ENCODE results near the gene OR13J1.
A peak's percentile ranks its signal among the peaks of the same experiment; 100 is the strongest.

Gene OR13J1

DNA sequence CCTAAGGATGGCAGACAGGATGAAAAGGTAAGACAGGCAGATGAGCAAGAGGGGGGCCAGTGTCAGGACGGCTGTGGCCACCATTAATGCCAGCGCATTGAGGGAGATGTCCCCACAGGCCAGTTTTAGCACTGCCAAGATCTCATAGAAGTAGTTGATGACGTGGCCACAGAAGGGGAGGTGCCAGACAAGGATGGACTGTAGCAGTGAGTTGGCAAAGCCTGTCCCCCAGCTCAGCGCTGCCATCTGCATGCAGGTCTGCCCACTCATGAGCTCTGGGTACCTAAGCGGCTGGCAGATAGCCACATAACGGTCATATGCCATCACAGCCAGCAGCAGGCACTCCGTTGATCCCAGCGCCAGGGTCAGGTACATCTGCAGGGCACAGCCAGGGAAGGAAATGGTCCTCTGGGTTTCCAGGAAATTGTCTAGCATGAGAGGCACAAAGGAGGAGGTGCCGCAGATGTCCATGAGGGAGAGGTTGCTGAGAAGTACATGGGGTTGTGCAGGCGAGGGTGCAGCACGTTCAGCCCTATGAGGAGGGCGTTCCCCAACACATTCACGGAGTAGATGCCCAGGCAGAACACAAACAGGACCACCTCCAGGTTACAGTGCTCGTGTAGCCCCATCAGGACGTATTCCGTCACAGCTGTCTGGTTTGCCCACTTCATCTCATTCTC, 10.8 kb downstream of the OR13J1 start:
- no peak for DNase-seq (ENCODE audit: low read depth in 3 of 3)

DNA sequence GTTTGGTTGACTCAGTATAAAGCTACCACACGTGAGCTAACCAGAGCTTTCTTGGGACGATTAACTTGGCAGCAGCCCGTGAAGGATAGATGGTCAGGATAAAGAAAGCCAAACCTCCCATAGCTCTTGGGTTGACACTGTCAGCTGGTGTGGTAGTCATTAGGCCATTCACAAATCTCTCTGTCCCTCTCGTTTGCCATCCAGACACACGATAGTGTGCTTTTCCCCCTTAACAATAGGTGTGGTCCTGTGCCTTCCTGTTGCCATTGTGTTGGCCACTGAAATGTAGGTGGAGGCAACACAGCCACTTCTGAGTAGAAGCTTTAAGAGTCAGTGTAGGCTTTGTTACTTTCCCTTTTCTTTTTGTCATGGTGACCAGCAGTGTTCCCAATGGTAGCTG, 11.7 kb downstream of the OR13J1 start:
- no peak for DNase-seq (ENCODE audit: low read depth in 3 of 3)

DNA sequence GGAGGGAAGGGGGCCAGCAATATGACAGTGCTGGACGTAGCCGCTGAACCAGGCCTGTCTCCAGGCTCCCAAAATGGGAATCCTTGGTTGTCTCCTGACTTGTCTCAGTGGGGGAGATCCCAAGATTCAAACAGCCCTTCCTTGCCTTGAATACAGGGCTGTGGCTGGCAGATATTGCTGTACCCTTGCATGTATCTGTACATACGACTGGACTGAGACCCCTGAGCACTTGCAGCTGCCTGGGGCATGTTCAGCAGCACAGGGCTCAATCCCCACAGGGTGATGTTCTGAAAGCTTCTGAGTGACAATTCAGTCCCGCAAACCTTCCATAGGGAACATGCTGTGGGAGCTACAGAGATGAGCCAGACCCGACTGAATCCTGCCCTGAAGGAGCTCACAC, 13.3 kb downstream of the OR13J1 start:
- no peak for DNase-seq (ENCODE audit: low read depth in 3 of 3)

DNA sequence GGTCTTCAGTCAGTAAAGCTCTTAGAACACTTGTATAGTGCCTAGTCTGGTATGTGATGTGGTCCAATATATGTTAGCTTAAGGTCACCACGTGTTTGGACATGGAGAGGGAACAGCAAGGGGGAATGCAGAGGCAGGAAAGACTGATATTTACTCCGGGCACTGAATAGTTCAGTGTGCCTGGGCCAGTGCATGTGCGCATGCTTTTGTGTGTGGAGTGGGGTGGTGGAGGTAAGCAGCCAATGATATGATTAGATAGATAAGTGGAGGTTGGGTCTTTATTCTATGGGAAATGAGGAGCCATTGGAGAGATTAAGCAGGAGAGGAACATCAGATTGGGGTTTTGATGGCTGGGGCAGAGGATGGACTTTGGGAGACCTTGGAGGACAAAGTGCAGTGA, 14.0 kb downstream of the OR13J1 start:
- no peak for DNase-seq (ENCODE audit: low read depth in 3 of 3)

DNA sequence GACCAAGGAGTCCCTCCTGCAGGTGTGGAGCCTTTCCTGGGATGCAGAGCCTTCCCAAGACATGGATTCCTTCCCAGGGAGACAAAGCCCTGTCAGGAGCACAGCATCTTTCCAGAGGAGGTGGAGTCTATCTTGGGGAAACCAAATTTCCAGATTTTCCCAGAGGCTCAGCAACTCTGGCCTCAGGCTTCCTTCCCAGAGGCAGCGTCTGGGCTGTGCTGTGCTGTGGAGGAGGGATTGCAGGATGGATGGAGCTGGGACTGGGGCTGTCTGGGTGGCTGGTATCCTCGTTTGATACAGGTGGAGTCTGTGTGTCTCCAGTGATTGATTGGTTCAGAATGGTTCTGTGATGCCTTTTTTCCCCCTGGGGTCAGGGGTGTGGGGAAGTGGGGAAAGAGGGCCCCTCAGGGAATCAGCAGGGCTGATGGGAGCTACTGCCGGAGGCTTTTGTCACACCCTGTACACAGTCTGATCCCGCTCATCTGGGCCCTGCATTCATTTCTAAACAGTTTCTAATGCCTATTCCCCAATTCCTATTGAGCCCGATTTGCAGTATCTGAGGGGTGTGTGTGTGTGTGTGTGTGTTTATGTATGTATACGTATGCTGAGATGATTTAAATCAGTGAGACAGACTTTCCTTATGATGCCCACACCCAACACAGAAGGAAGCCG, 16.0 kb downstream of the OR13J1 start:
- no peak for DNase-seq (ENCODE audit: low read depth in 3 of 3)

DNA sequence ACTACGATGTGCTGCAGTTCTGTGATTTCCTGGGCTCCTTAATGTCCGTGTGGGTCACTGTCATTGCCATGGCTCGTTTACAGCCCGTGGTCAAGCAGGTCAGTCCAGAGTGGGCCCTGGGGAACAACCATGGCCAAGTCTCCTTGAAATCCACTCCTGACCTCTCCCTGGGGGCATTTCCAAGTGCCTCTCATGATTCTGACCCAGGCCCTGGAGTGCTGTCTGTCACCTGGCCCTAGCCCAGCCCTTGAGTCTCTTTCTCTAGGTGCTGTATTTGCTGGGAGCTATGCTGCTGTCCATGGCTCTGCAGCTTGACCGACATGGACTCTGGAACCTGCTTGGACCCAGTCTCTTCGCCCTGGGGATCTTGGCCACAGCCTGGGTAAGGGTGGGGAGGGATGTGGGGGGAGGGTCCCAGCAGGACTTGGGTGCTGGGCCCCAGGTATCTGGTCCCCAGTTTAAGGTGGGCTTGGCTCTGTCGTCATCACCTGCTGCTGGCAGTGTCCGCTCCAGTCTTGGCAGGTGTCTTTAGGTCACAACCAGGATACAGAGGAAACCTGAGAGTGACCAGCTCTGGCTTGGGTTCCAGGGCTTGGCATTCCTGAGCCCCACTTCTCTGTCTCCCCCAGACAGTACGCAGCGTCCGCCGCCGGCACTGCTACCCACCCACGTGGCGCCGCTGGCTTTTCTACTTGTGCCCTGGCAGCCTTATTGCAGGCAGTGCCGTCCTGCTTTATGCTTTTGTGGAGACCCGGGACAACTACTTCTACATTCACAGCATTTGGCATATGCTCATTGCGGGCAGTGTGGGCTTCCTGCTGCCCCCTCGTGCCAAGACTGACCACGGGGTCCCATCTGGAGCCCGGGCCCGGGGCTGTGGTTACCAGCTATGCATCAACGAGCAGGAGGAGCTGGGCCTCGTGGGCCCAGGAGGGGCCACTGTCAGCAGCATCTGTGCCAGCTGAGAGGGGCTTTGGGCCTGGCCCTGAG, 17.0 kb downstream of the OR13J1 start:
- DNase-seq (ENCODE audit: low read depth in 3 of 3) = no peak

DNA sequence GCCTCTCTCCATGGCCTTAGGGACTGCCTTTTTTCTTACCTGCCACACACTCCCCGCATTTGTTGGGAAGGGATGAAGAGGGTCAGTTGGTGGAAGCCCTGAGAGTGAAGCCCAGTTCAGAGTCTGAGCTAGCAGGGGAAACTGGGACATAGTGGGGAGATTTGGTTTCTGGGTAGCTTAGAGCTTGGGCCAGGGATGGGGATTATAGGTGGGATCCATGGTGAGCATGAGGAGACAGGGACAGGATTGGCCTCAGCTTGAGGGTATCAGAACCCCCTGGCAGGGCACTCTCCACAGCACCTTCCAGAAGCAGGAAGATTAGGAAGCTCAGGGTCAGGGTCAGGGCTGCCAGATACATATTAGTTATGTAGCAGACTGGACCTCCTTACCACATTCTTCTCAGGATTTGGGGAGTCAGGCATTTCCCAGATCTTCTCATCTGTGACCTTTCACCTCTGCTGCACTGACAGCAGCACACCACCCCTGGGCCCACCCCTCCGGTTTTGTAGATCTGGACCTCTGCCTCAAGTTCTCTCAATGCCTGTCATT, 17.9 kb downstream of the OR13J1 start:
- no peak for DNase-seq (ENCODE audit: low read depth in 3 of 3)

DNA sequence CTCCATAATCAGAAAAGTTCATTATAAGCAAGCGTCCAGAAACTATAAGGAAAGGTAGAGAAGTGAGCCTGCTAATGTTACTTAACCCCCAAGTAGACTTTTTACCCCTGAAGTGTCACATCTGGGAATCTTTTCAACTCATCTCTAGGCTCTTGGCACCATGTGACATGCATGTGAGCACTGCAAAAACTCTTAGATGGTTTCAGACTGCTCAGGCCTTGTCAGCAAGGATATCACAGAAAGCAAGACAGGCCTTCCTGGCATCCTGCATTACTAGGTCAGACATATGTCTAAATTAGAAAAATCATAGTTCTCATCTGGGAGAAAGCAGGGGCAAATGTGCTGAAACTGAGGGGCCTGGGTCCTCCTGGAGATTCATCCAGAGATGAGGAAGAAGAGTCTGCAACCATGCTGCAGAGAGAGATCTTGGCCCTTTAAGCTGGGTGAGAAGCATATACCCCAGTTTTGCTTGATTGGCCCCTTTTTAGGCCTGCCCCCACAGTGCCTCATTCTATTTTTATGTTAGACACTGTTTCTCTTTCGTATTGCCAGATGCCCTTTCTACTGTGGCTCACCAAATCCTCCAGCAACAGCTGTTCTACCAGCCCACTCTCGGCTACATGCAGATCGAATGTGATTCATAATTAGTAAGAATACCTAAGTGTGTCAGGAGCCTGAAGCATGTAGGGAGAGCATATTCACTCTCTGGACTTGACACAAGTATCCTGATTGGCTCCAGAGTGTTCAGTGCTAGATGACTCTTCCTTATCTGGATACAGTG, 22.2 kb downstream of the OR13J1 start:
- DNase-seq (ENCODE audit: low read depth in 3 of 3) = peak in 1 of 3 donors; percentile 53

DNA sequence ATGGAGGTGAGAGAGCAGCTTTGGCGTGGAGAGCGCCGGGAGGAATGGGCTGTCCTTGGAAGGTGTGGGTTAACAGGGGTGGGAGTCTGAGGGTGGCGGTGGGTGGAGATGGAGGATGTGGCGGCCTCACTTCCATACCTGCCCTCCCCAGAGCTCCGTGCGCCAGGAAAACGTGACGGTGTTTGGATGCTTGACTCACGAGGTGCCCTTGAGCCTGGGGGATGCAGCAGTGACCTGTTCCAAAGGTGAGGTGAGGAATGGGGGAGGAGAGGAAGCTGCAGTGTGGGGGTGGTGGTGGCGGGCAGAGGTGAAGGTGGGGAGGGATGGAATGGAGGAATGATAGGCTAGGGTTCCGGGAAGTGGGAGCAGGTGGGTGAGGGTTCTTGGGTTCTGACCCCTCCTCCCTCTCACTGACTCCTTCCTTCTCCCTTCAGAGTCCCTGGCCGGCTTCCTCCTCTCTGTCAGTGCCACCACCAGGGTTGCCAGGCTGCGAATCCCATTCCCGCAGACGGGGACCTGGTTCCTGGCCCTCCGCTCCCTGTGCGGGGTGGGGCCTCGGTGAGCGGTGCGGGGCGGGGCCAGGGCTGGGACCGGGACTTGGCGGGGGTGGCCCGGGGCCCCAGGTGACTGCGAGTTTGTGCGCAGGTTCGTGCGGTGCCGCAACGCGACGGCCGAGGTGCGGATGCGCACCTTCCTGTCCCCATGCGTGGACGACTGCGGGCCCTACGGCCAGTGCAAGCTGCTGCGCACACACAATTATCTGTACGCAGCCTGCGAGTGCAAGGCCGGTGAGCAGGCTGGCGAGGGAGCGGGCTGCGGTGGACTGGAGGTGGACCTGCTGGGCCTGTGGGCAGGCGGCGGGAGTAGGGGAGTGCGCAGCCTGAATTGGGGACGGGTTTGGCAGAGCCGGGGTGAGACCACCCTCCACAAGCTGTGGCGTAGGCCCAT, 24.1 kb downstream of the OR13J1 start:
- no peak for DNase-seq (ENCODE audit: low read depth in 3 of 3)

DNA sequence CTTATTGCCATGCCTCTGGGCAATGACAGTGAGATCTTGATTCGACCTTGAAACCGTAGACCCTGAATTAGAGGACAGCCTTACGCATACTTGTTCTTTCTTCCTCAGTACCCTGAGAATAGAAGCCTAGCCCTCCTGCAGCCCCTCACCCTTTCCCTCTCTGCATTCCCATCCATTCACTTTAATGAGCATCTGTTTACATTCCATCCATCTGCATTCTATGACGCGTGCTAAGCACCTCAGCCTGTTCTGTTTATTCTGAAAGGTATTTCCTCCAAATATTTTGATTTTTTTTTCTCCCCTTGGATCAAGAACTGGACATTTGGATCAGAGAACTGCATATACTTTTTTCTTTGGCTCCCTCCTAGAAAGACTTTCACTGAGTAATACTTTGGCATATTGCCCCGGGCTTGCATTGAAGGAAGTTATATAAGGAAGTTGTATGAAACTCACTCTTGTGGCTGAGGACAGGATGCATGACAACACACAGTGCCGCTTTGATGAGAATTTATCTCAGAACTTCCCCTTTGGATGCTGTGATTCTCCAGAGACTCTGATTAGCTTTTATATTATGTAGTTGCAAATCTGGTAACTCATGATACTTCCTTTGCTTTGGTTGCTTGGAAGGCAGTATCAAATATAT, 25.5 kb downstream of the OR13J1 start:
- DNase-seq (ENCODE audit: low read depth in 3 of 3) = no peak

DNA sequence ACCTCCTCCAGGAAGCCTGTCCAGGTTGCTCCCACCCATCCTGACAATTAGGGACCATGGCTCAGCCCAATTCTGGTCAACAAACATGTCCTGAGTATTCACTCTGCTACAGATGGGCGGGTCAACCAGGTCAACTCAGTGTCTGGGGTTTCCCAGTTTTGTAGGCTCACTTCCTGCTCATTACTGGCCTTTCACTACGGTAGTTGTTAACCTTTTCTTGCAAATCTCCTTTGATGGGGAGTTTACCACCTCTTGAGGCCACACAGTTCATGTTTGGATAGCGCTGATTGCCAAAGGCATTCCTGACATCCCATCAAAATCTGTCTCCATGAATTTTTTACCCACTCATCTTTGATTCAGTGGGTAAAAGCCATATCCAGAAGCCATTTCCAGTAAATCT, 27.4 kb downstream of the OR13J1 start:
- no peak for DNase-seq (ENCODE audit: low read depth in 3 of 3)

DNA sequence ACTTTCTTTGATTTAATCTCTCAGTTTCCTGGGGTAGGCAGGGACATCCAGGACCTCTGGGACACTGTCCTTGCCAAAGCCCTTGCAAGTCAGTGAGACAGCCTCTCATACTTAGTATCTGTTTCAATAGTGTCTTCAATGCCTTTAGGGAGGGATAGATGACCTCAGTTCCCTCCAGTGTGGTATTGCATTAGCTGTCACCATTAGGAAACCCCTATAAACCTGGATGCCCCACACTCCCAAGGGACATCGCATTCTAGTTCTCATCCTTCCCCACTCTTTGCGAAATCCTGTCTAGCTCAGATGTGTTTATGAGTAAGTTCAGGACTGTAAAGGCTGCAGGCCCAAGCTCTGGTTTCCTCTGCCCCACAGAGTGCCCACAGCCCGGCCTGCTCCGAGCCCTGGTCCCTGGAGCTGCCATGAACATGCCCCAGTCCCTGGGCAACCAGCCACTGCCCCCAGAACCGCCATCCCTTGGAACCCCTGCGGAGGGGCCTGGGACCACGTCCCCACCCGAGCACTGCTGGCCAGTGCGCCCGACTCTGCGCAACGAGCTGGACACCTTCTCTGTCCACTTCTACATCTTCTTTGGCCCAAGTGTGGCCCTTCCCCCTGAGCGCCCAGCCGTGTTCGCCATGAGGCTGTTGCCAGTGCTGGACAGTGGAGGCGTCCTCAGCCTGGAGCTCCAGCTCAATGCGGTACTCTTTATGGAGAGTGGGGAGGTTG, 28.0 kb downstream of the OR13J1 start:
- DNase-seq (ENCODE audit: low read depth in 3 of 3) = no peak

DNA sequence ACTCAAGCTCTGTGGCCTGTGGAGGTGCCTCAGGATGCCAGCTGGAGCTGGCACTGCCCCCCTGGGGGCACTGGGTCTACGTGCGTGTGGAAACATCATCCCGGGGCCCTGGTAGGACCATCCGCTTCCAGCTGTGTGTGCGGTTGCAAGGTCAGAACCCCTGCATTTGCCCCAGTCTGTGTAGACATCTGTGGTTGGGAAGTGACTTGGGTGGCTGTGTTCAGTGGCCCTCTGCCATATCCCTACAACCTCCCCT, 28.6 kb downstream of the OR13J1 start:
- DNase-seq (ENCODE audit: low read depth in 3 of 3) = no peak

DNA sequence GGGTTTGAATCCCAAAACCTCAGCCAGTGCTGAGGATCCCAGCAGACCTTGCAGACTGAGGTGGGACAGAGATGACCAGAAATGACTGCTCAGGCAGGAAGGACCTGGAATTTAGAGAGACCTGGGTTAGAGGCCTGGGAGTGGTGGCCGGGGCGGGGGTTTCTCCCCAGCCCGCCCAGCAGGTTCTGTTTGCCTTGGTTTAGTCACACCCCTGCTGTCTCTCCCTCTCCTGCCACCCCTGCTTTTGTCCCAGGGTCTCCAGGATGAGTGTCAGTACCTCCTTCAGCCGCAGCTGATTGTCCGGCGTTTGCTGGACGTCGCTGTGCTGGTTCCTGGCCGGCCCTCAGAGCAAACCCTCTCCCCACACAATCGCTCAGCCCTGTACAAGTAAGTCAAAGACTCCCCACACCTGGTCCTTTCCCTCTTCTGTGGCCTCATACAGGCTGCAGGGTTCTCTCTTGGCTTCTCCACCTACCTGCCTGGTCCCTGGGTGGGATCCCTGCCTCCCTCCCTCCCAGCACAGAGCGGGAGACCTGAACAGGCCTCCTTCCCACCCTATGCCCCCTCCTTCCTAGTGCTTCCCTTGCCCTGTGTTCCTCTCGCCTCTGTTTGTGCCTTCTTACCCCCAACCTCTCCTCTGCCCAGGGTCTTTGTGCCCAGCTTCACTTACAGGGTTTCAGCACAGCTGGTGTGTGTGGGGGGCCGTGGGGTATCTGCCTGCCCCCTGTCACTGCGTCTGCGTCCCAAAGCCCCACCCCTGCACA, 29.1 kb downstream of the OR13J1 start:
- no peak for DNase-seq (ENCODE audit: low read depth in 3 of 3)

DNA sequence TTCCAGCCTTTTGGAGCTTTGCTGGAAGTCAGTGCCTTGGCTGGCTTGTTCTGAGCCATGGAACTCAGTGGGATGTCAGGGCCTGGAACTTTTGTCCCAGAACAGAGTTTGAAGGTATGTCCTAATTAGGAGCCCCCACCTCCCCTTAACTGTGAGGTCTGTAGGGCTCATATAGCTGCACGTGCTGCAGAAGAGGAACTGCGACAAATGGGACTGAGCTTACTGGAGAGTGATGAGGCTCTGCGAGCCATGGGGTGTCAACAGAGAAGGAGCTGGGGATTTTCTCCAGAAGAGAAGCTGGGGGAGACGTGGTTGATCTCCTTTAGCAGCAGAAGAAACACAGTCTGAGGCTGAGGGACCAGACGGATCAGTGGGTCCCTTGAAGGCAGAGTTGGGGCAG, 30.3 kb downstream of the OR13J1 start:
- no peak for DNase-seq (ENCODE audit: low read depth in 3 of 3)

DNA sequence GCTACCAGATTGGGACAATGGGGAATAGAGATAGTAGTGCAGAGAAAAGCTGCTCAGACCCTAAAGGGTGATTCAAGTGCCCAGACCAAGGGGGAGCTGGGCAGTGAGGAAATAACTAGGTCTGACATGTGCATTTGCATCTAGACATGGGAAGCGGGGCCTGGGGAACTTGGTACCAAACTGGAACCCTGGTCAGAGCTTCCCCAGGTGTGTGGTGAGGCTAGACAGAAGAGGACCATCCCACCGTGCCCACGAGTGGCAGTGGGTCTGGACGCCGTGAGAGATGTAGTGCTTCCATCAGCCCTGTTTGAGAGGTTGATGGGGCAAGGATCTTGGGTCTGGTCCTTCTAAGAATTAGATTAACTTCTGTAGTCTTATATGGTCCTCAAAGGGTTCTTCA, 33.6 kb downstream of the OR13J1 start:
- DNase-seq (ENCODE audit: low read depth in 3 of 3) = no peak

DNA sequence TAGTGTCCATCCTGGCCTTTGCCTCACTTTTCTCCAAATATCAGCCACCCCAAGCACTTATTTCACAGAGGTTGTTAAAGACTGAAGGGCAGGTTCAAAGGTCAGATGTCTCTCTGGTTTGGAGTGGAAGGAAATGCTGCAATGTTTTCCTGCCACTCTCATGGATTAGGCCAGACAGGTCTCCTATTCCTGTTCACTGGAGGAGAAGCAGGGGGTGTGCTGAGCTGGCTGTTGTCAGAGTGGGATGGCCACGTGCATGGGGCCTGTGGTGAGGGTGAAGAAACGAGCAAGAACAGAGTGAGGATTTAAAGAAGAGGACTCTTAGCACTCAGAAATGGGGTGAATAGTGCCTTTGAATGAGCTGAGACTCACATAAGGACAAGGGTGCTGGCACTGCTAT, 34.4 kb downstream of the OR13J1 start:
- DNase-seq (ENCODE audit: low read depth in 3 of 3) = no peak

DNA sequence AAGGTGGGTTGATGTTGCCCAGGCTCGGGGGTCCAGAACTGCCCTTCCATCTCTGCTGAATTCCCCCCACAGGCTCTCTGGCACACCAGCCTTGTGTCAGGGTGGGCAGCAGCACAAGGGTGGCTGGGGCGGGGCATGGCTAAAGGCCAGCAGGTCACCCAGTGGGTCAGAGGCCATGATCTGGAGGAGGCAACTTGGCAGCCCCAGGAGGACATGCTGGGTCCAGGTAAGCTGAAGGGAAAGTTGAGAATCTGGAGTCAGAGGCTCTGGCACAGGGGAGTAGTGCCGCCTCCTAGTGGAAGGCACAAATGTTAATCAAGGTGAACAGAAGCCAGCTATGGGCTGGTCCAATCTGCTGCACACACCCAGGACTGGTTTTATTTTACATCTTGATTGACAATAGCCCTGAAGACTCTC, 35.0 kb downstream of the OR13J1 start:
- DNase-seq (ENCODE audit: low read depth in 3 of 3) = no peak

Measured in stimulated activated CD4-positive, alpha-beta T cell treated with anti-CD3 and anti-CD28 coated beads, TNF-alpha, amount 100 ng/mL, for 48 hours (primary cell).